GM12878 (cell line): ENCODE data around the gene SMARCAD1. TPM values are rescaled to one million over a fixed set of nuclear protein-coding genes. Genes with fewer than 3 reads are reported as not detected.
"Not testable (repeated sequence)": the region's sequence is repeated elsewhere in the genome, so short reads cannot be mapped to it uniquely, and the experiment has no call there.

Experiments
- ATAC-seq: fragments of 200-7000 bp; cut with Tn5 transposase; 3 replicates; pipeline ENCODE4 v1.9.1; 2020; ENCODE audit warnings: mild to moderate bottlenecking, moderate library complexity
- BruUV-seq: library from RNA; stranded (reverse); fragments of 400-500 nt; replicated peaks from 2 replicates; lab custom pipeline; 2021; lab: Mats Ljungman, UMichigan
- CTCF ChIA-PET: fragments of 300-600 bp; sonication (Branson Sonifier 250); formaldehyde crosslinking; extraction: SDS; loops from one replicate; lab custom pipeline; 2021; ENCODE audit warnings: inconsistent platforms; lab: Yijun Ruan, JAX
- POLR2A ChIA-PET: fragments of 350-600 bp; formaldehyde crosslinking; extraction: SDS; loops from one replicate; lab custom pipeline; 2021; ENCODE audit warnings: inconsistent platforms; lab: Charles Lee
- RAD21 ChIA-PET: fragments of 300-600 bp; sonication (Branson Sonifier 250); formaldehyde crosslinking; loops from one replicate; lab custom pipeline; 2023; ENCODE audit warnings: antibody characterized with exemption; ENCODE audit not compliant: unreplicated experiment; lab: Charles Lee
- SMC1A ChIA-PET: fragments of 300-600 bp; sonication (Branson Sonifier 250); formaldehyde crosslinking; loops from one replicate; lab custom pipeline; 2023; ENCODE audit not compliant: unreplicated experiment, uncharacterized antibody; lab: Charles Lee
- DNase-seq: peaks from one replicate; pipeline ENCODE4 v3.0.0-alpha.2; 2011; ENCODE audit warnings: low read depth, low spot score
- FAIRE-seq: peaks from 3 replicates; lab custom pipeline; 2011; peaks lifted over from hg19 to GRCh38; lab: Jason Lieb, UNC
- H2AFZ ChIP-seq: 2 replicates; pipeline ENCODE4 v1.6.0; 2011; ENCODE audit warnings: low read depth, low read length, control low read depth; ENCODE audit not compliant: control insufficient read depth
- H3K27ac ChIP-seq: 2 replicates; pipeline ENCODE4 v1.5.1; 2011; ENCODE audit warnings: control low read depth; ENCODE audit not compliant: control insufficient read depth, insufficient read depth
- H3K27me3 ChIP-seq, 2 experiments: replicated peaks in 1 of 2; 2 replicates each; pipeline versions ENCODE4 v1.6.0 to v1.6.1; 2011; ENCODE audit warnings: low read length in 1 of 2; ENCODE audit not compliant: control insufficient read depth in 2 of 2, insufficient read depth in 2 of 2
- H3K36me3 ChIP-seq, 2 experiments: 2 replicates each; pipeline ENCODE4 v1.5.1; 2011; ENCODE audit warnings: low read length in 1 of 2; ENCODE audit not compliant: control insufficient read depth in 2 of 2, insufficient read depth in 2 of 2
- H3K4me1 ChIP-seq: 2 replicates; pipeline ENCODE4 v1.6.1; 2011; ENCODE audit warnings: mild to moderate bottlenecking, low read length, moderate library complexity, mixed read lengths; ENCODE audit not compliant: control insufficient read depth, insufficient read depth
- H3K4me2 ChIP-seq: 2 replicates; pipeline ENCODE4 v1.6.0; 2011; ENCODE audit warnings: control low read depth; ENCODE audit not compliant: control insufficient read depth, insufficient read depth
- H3K4me3 ChIP-seq: fragments of 200-600 bp; sonication (generic); 2 replicates; pipeline ENCODE4 v1.5.1; 2016
- H3K79me2 ChIP-seq: 2 replicates; pipeline ENCODE4 v1.6.0; 2011; ENCODE audit warnings: low read length; ENCODE audit not compliant: control insufficient read depth, insufficient read depth
- H3K9ac ChIP-seq: 2 replicates; pipeline ENCODE4 v1.8.0; 2011; ENCODE audit warnings: low read length, control low read depth, mixed read lengths; ENCODE audit not compliant: control insufficient read depth, insufficient read depth
- H3K9me3 ChIP-seq: replicated peaks from 3 replicates; pipeline ENCODE4 v1.5.1; 2011; ENCODE audit warnings: mild to moderate bottlenecking, low read length; ENCODE audit not compliant: control insufficient read depth, insufficient read depth
- H4K20me1 ChIP-seq: 2 replicates; pipeline ENCODE4 v1.6.0; 2011; ENCODE audit not compliant: control insufficient read depth, insufficient read depth
- ASH2L ChIP-seq: fragments of 300-600, 200-600 bp; sonication (generic); IDR thresholded peaks from 2 replicates; pipeline ENCODE4 v1.6.1; 2017; ENCODE audit warnings: low read depth, mild to moderate bottlenecking, borderline replicate concordance
- CEBPB ChIP-seq, 2 experiments: fragments of 150-350 bp in 1 of 2; IDR thresholded peaks; 2 replicates each; pipeline ENCODE4 v1.6.1; 2012 to 2014; ENCODE audit warnings: low read depth in 2 of 2, low read length in 2 of 2, borderline replicate concordance in 1 of 2, inconsistent platforms in 1 of 2
- NFIC ChIP-seq: IDR thresholded peaks from 2 replicates; pipeline ENCODE4 v1.6.1; 2012; ENCODE audit warnings: low read depth, mild to moderate bottlenecking, inconsistent platforms, low read length, moderate library complexity
- WRNIP1 ChIP-seq: IDR thresholded peaks from 2 replicates; pipeline ENCODE4 v1.6.1; 2011; ENCODE audit warnings: low read depth, low read length, improper control_type of control experiment, borderline replicate concordance
- WGBS: methylation state at CpG from one replicate; pipeline ENCODE4 v1.1.6; 2016; ENCODE audit warnings: low lambda C conversion rate; ENCODE audit not compliant: insufficient replicate concordance, insufficient coverage; ENCODE audit errors: missing lambda C conversion rate; 5-methylcytosine and 5-hydroxymethylcytosine counted together
- in situ Hi-C: fragments of 300-500 bp; cut with MboI; formaldehyde crosslinking; loops from 9 replicates; pipeline ENCODE4 v1.14.3; 2018; ENCODE audit warnings: mixed read lengths
- intact Hi-C: fragments of 100-400 bp; cut with micrococcal nuclease; formaldehyde crosslinking; loops from one replicate; pipeline ENCODE4 v1.14.2; 2022; ENCODE audit not compliant: unreplicated experiment
- polyA plus RNA-seq, 11 experiments: library from polyadenylated mRNA; depleted of rRNA in 4 of 11; unstranded in 6 of 11; stranded (reverse) in 5 of 11; fragments of >200 nt; fragmentation: Nextera tagmentation in 4 of 11; fragmentation: Illumina TruSeq in 1 of 11; extraction: Ambion mirVana in 4 of 11; extraction: Trizol in 1 of 11; gene quantifications; 1 replicate in 1 of 11; 2 replicates in 10 of 11; pipeline versions ENCODE4 v1.2.1 to v1.2.3, GENCODE V29; 2011 to 2016; ENCODE audit warnings: inconsistent platforms in 2 of 11, missing spikeins in 2 of 11, low read depth in 1 of 11
- total RNA-seq, 4 experiments: library from RNA; depleted of rRNA in 3 of 4; stranded (reverse); fragments of >200 nt in 3 of 4; fragmentation: Illumina TruSeq in 1 of 4; extraction: Trizol in 1 of 4; gene quantifications; 2 replicates each; pipeline versions ENCODE4 v1.2.1 to v1.2.3, GENCODE V29; 2013 to 2021

Gene SMARCAD1
- total and polyA plus RNA-seq, 10 of the 15 experiments (the other 5 are each of a cell fraction or from before 2014, with no cell fraction given), result 7.6 to 41.2 (median 27.7) TPM

DNA sequence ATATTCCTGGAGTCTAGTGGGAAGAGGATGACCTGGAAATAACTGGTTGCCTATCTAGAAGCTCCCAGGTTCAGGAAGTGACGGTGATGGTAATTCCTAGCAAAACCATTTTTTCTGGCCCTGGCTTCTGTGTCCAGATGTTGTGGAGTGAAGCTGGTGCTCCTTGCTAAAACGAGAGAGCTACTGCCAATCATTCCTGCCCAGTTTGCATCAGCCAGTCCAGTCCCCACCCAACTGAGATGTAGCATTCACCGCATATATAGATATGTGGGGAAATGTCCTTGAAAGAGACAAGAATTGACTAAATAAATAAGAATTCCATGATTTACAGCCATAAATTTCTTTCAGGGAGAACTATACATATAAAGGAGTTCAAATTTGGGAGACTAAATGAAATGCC is 128.6 kb downstream of the SMARCAD1 start:
- DNase-seq, result no peak
- no peaks in the 10 kb centered on the region; the same call in 2 of the 3 replicates for H3K9me3 ChIP-seq
- FAIRE-seq, result no peak
- TF ChIP-seq WRNIP1 (no peak), CEBPB (IDR thresholded peaks at IDR 0.05; ENCODE audit: borderline replicate concordance in 1 of 2, low read depth in 2 of 2, low read length in 2 of 2) (no peak), NFIC (no peak), ASH2L (no peak)
- TF ChIP-seq, all 136 proteins: peak for 0
- Histone ChIP-seq H3K36me3 (no peaks in the 10 kb centered on the region), H3K27me3 (no peaks in the 10 kb centered on the region), H2AFZ (no peak overlapping the region), H3K4me1 (peaks cover 10% of the 10 kb centered on the region), H3K4me2 (no peak overlapping the region), H3K9ac (no peak overlapping the region), H3K4me3 (no peak overlapping the region), H4K20me1 (no peaks in the 10 kb centered on the region), H3K27ac (no peak overlapping the region), H3K79me2 (no peaks in the 10 kb centered on the region)
- ATAC-seq, result no peak
- RAD21 ChIA-PET, result no interaction called here
- WGBS, result 67% methylated on average over 3 of the region's 3 CpGs
- POLR2A ChIA-PET, result interaction anchor here (0.7 kb wide), 1 partner anchor 8 kb away, joined by 3 read pairs; no protein-coding TSS in a partner anchor
- SMC1A ChIA-PET, result interaction anchor here (1.1 kb wide), 1 partner anchor 13 kb away, joined by 3 read pairs; no protein-coding TSS in a partner anchor
- in situ Hi-C loops, result no loop called here
- intact Hi-C loops, result no loop called here
- CTCF ChIA-PET, result no interaction called here
- BruUV-seq, result no TSS peak

DNA sequence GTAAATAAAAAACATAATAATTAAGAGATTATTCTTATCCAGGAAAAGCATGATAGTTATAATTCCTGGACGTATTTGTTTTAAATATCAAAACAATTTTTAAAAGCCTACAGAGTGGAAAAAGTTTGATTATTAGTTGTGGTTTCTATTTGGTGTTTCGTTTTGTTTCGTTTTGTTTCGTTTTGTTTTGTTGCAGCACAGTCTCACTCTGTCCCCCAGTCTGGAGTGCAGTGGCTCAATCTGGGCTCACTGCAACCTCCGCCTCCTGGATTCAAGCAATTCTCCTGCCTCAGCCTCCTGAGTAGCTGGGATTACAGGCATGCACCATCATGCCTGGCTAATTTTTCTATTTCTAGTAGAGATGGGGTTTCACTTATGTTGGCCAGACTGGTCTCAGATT is 129.1 kb downstream of the SMARCAD1 start:
- FAIRE-seq (peak; percentile 59), ATAC-seq (peak; percentile 62)
- SMC1A ChIA-PET, result interaction anchor here (1.1 kb wide), 1 partner anchor 12 kb away, joined by 3 read pairs; no protein-coding TSS in a partner anchor
- in situ Hi-C loops, H3K9me3 ChIP-seq, H3K4me2 ChIP-seq, CTCF ChIA-PET, H3K27ac ChIP-seq, H3K9ac ChIP-seq, BruUV-seq, H4K20me1 ChIP-seq, H3K36me3 ChIP-seq, RAD21 ChIA-PET, intact Hi-C loops, H3K79me2 ChIP-seq, POLR2A ChIA-PET, H2AFZ ChIP-seq, DNase-seq, H3K27me3 ChIP-seq: not testable (repeated sequence)
- WGBS, result 26% methylated on average over 5 of the region's 5 CpGs
- 0 out of 2 replicates have a peak overlapping the region, but pooled peaks have one; percentile 20 for H3K4me3 ChIP-seq
- H3K4me1 ChIP-seq, result peaks cover 10% of the 10 kb centered on the region
